Neuron (in vitro differentiated cells): ENCODE results near the gene RSAD1.

Experiments
- H2AFZ ChIP-seq: one replicate; pipeline ENCODE4 v1.6.1; 2013; ENCODE audit warnings: low read depth, mild to moderate bottlenecking, inconsistent platforms, low read length, moderate library complexity
- H3K27me3 ChIP-seq: one replicate; pipeline ENCODE4 v1.6.1; 2013; ENCODE audit warnings: low read length; ENCODE audit not compliant: insufficient read depth
- H3K36me3 ChIP-seq: one replicate; pipeline ENCODE4 v1.6.1; 2013; ENCODE audit warnings: low read length; ENCODE audit not compliant: insufficient read depth
- H3K4me1 ChIP-seq: one replicate; pipeline ENCODE4 v1.6.1; 2013; ENCODE audit warnings: low read length; ENCODE audit not compliant: insufficient read depth
- H3K4me3 ChIP-seq: 2 replicates; pipeline ENCODE4 v1.5.1; 2013; ENCODE audit warnings: mild to moderate bottlenecking, low read length, moderate library complexity
- H3K9me3 ChIP-seq: one replicate; pipeline ENCODE4 v1.6.1; 2013; ENCODE audit warnings: low read length

RSAD1 gene

DNA sequence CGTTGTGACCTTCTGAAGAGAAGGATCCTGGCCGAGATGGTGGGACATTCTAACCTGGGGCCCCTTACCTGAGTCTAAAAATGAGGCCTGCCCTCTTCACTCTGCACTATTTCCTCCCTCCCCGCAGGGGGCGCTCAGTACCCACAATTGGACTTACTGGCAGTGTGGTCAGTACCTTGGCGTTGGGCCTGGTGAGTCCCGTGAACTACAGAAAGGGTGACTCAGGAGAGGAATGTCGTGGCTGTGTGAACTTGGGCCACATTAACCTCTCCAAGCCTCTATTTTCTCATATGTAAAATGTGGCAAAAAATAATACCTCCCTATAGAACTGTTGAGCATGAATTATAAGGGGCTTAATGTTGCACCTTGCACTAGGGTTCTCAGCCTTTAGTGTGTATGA, 3.9 kb downstream of the RSAD1 start:
- no peaks in the 10 kb centered on the region for H3K27me3 ChIP-seq
- H3K4me3 ChIP-seq: no peak overlapping the region
- H3K9me3 ChIP-seq: no peaks in the 10 kb centered on the region
- peaks cover 9% of the 10 kb centered on the region for H3K36me3 ChIP-seq
- no peak overlapping the region for H2AFZ ChIP-seq
- peaks cover 12% of the 10 kb centered on the region for H3K4me1 ChIP-seq

- H2AFZ ChIP-seq: no peak overlapping the region
- peaks cover 8% of the 10 kb centered on the region for H3K4me1 ChIP-seq
- no peaks in the 10 kb centered on the region for H3K27me3 ChIP-seq
- H3K9me3 ChIP-seq: no peaks in the 10 kb centered on the region
- peaks cover 9% of the 10 kb centered on the region for H3K36me3 ChIP-seq
- no peak overlapping the region for H3K4me3 ChIP-seq
Observed at GRCh38 chr17:50483266-50483665, 4.6 kb downstream of the RSAD1 start.

- Histone ChIP-seq H3K4me1 (peaks cover 6% of the 10 kb centered on the region), H3K4me3 (no peak overlapping the region), H3K27me3 (no peaks in the 10 kb centered on the region), H2AFZ (no peak overlapping the region), H3K36me3 (peaks cover 9% of the 10 kb centered on the region), H3K9me3 (no peaks in the 10 kb centered on the region)
Observed at GRCh38 chr17:50484386-50485155, 5.9 kb downstream of the RSAD1 start.

DNA sequence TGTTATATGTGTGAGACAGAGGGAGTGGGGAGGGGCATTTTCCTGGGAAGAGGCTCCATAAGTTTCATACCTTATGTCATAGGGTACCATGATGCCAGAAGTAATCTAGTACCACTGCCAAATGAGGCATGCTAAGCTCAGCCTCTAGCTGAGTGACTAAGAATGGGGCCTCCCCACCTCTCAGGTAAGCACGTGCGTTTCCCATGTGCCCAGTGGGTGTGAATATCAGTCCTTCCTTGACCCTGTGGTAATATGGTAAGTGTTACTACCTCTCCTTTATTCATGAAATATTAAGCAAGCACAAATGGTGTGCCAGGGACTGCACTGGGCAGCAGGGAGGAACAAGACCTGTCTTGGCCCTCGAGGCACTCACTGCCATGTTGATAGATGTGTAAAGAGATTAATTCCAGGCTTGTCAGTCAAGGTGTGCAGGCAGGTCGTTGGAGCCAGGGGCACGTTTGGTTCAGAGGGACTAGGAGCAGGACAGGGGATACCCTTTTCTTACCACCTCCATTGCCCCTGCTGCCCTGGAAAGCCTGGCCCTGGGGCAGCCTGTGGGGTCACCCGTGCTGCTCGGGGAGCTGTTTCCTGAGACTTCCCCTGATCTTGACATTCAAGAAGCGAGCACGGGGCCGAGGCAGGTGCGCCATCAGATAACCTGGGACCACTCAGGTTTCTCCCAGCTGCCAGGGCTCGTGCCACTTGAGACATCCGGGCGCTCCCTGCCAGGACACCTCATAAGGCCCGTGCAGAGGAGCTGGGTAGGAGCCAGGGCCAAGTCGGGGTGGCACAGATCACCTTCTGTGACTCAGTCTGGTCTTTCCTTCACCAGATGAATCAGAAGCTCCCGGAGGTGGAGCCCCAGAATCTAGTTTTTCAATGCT, 8.8 kb downstream of the RSAD1 start:
- Histone ChIP-seq H3K4me3 (no peak overlapping the region), H3K36me3 (peaks cover 9% of the 10 kb centered on the region), H3K9me3 (no peaks in the 10 kb centered on the region), H3K27me3 (no peaks in the 10 kb centered on the region), H3K4me1 (no peaks in the 10 kb centered on the region), H2AFZ (no peak overlapping the region)

- no peak overlapping the region for H3K4me3 ChIP-seq
- no peaks in the 10 kb centered on the region for H3K27me3 ChIP-seq
- no peaks in the 10 kb centered on the region for H3K9me3 ChIP-seq
- H3K4me1 ChIP-seq: no peaks in the 10 kb centered on the region
- H3K36me3 ChIP-seq: peaks cover 6% of the 10 kb centered on the region
- H2AFZ ChIP-seq: no peak overlapping the region
Observed at GRCh38 chr17:50488880-50489279, 10.2 kb downstream of the RSAD1 start.

DNA sequence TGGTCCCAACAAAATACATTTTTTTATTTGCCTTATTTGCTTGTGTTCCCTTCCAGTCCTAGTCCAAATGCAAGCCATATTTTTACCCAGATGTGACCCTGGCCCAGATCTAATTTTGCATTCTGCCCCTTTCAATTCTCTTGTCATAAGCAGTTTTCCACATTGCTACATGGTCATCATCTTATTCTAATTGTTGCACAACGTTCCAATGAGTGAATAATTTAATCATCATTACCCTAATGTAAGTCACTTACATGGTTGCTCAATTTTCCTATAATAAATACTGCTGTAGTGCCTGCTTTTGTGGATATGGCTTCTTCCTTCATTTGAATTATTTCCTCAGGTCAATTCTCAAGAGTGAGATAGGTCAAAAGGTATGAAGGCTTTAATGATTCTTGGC, 12.8 kb downstream of the RSAD1 start:
- Histone ChIP-seq H3K36me3 (no peaks in the 10 kb centered on the region), H3K27me3 (no peaks in the 10 kb centered on the region)

DNA sequence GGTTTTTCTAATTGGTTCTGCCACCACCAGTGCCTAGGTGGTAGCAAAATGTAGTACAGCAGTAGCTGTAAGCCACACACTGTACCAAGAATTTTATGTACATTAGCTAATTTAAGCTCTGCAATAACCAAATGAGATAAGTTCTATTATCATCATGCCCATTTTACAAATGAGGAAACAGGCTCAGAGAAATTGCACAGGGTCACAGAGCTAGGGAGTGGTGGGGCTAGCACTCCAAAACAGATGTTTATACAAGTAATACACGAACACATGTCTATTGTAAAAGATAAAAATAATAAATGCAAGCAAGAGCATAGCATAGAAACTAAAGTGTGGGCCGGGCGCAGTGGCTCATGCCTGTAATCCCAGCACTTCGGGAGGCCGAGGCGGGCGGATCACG, 13.6 kb downstream of the RSAD1 start:
- no peaks in the 10 kb centered on the region for H3K4me1 ChIP-seq
- H3K9me3 ChIP-seq: no peaks in the 10 kb centered on the region
- H3K27me3 ChIP-seq: no peaks in the 10 kb centered on the region
- no peak overlapping the region for H2AFZ ChIP-seq
- no peaks in the 10 kb centered on the region for H3K36me3 ChIP-seq
- no peak overlapping the region for H3K4me3 ChIP-seq

More for the DNA sequence above, 12.8 kb downstream of the RSAD1 start:
- Histone ChIP-seq H2AFZ (no peak overlapping the region), H3K9me3 (no peaks in the 10 kb centered on the region), H3K4me3 (no peak overlapping the region), H3K4me1 (no peaks in the 10 kb centered on the region)

DNA sequence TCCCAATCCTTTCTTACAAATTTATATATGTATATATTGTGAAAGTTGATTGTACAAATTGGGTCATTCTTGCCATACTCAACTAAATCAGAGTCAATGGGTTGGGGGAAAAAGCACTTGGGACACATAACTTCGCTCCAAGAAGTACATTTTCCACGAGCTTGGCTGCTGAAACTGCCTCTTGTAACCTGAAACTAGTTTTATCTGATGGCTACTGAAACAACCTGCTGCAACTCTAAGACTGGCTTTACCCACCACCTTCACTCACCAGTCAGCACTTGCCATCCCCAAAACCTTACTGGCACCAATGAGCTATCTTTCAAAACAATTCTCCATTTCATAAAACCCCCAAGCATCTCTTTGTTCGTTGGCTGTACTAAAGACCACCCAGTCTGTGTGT, 15.1 kb downstream of the RSAD1 start:
- H3K4me3 ChIP-seq: no peak overlapping the region
- no peaks in the 10 kb centered on the region for H3K27me3 ChIP-seq
- no peaks in the 10 kb centered on the region for H3K4me1 ChIP-seq
- H3K9me3 ChIP-seq: no peaks in the 10 kb centered on the region
- H3K36me3 ChIP-seq: no peaks in the 10 kb centered on the region
- no peak overlapping the region for H2AFZ ChIP-seq

DNA sequence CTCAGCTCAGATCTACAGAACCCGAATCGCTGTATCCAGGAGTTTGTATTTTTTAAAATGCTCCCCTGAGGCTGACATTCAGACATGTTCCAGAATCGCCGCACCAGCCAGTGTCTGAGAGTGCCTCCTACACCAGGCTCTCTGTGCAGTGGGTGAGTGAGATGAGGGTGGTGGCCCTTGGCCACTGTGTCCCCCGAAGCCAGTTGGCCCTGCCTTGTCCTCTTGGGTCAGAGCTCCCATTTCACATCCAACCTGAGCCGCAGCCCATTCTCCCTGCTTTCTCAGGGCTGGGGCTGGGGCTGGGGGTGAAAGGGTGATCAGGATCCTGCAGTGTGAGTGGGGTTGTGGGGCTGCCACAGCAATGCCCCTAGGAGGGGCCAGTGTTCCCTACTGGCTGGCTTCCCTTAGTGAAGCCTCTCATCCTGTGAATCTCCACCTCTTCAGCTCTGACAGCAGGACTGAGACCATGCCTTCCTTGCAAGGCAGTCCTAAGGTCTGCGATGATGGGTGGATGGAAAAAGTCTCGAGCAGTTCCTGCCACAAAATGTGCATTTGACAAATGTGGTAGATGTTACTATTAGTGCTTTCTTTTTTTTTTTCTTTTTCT, 16.7 kb downstream of the RSAD1 start:
- no peaks in the 10 kb centered on the region for H3K36me3 ChIP-seq
- H3K4me1 ChIP-seq: no peaks in the 10 kb centered on the region
- no peak overlapping the region for H3K4me3 ChIP-seq
- no peak overlapping the region for H2AFZ ChIP-seq
- no peaks in the 10 kb centered on the region for H3K27me3 ChIP-seq
- H3K9me3 ChIP-seq: no peaks in the 10 kb centered on the region

DNA sequence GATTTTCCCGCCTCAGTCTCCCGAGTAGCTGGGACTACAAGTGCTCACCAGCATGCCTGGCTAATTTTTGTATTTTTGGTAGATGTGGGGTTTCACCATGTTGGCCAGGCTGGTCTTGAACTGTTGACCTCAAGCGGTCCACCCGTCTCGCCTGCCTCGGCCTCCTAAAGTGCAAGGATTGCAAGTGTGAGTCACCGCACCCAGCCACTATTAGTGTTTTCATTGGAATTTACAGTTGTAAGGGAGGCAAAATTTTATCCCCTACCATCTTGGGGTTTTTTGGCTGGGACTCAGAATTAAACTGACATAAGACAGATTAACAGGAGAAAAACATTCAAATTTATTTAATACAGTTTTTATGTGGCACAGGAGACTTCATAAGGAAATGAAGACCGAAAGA, 17.3 kb downstream of the RSAD1 start:
- Histone ChIP-seq H3K36me3 (no peaks in the 10 kb centered on the region), H3K4me1 (no peaks in the 10 kb centered on the region), H2AFZ (no peak overlapping the region), H3K9me3 (no peaks in the 10 kb centered on the region), H3K27me3 (no peaks in the 10 kb centered on the region), H3K4me3 (no peak overlapping the region)

DNA sequence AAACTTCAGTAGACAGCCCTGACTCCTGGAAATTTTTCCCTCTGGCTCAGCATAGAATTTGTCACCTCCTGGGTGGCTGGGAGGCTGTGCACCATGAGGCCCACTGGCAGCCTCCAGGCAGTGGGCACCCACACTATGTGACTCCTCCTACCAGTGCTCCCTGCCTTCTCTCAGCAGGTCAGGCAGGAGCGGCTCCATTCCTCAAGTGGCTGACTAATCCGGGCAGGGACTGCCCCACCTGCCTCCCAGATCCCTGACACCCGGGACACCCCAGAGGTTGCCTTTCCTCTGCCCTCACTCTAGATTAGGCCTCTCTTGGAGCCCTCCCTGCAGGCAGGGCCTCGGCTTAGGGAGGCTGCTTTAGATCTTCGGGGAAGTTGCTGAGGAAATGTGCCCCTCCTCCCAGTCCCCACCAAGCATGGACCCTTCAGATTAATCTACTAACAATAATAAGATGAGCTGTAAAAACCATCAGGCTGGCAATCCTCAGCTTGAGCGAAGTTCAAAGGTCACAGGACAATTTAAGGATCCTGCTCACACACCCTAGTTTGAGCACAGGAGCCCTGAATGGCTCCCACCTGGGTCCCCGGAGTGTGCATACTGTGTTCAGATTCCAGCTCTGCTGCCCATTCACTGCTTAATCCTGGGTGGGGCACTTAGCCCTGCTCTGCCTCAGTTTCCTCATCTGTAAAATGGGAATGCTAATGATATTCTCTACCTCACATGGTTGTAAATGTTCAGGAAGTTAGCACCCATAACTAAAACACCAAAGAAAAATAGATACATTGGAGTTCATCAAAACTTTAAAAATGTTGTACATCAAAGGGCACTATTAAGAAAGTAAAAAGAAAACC, 19.6 kb downstream of the RSAD1 start:
- no peak overlapping the region for H3K4me3 ChIP-seq
- H2AFZ ChIP-seq: no peak overlapping the region
- no peaks in the 10 kb centered on the region for H3K9me3 ChIP-seq
- H3K36me3 ChIP-seq: no peaks in the 10 kb centered on the region
- no peaks in the 10 kb centered on the region for H3K4me1 ChIP-seq
- peaks cover 4% of the 10 kb centered on the region for H3K27me3 ChIP-seq

DNA sequence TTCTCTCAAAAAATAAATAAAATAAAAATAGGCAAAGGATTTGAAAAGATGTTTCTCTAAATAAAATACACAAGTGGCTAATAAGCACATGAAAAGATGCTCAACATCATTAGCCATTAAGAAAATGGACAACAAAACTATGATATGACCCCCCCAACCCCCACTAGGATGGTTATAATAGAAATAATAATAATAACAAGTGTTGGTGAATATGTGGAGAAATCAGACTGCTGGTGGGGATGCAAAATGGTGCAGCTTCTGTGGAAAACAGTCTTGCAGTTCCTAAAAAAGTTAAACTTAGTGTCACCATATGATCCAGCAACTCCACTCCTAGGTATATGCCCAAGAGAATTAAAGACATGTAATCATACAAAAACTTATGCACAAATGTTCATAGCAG, 20.6 kb downstream of the RSAD1 start:
- Histone ChIP-seq H2AFZ (no peak overlapping the region), H3K27me3 (peaks cover 4% of the 10 kb centered on the region), H3K36me3 (no peaks in the 10 kb centered on the region), H3K9me3 (no peaks in the 10 kb centered on the region), H3K4me3 (no peak overlapping the region), H3K4me1 (no peaks in the 10 kb centered on the region)
